Endothelial cell of umbilical vein (primary cell): ENCODE data around the gene SHC4. TPM values are rescaled to one million over a fixed set of nuclear protein-coding genes. Genes with fewer than 3 reads are reported as not detected.
A peak's percentile ranks its signal among the peaks of the same experiment; 100 is the strongest.

Experiments used
- BruUV-seq: library from RNA; stranded (reverse); fragments of 400-500 nt; replicated peaks from 2 replicates; lab custom pipeline; 2021; lab: Mats Ljungman, UMichigan
- CTCF ChIA-PET: fragments of 300-600, 350-600 bp; sonication (Branson Sonifier 250); formaldehyde crosslinking; loops from one replicate; lab custom pipeline; 2021; ENCODE audit warnings: antibody characterized with exemption, inconsistent platforms; lab: Charles Lee
- POLR2A ChIA-PET: fragments of 300-600, 350-600 bp; sonication (Branson Sonifier 250); formaldehyde crosslinking; loops from one replicate; lab custom pipeline; 2021; ENCODE audit warnings: antibody characterized with exemption, inconsistent platforms; lab: Charles Lee
- DNase-seq: peaks from one replicate; pipeline ENCODE4 v3.0.0-alpha.2; 2011; ENCODE audit warnings: low read depth, low spot score
- FAIRE-seq: peaks from 2 replicates; lab custom pipeline; 2011; peaks lifted over from hg19 to GRCh38; lab: Jason Lieb, UNC
- H2AFZ ChIP-seq: 2 replicates; pipeline ENCODE4 v1.6.0; 2012; ENCODE audit warnings: low read depth, low read length, control low read depth, inconsistent platforms
- H3K27ac ChIP-seq: 2 replicates; pipeline ENCODE4 v1.5.1; 2011; ENCODE audit warnings: low read depth, mild to moderate bottlenecking, control low read depth, low read length, moderate library complexity; ENCODE audit not compliant: insufficient read depth
- H3K27me3 ChIP-seq, 2 experiments: 2 replicates each; pipeline versions ENCODE4 v1.6.0 to v1.6.1; 2011; ENCODE audit warnings: low read length in 2 of 2, mixed read lengths in 1 of 2; ENCODE audit not compliant: control insufficient read depth in 2 of 2, insufficient read depth in 2 of 2
- H3K36me3 ChIP-seq, 2 experiments: 2 replicates in 1 of 2; 3 replicates in 1 of 2; pipeline ENCODE4 v1.5.1; 2011; ENCODE audit warnings: low read length in 2 of 2, mild to moderate bottlenecking in 1 of 2, moderate library complexity in 1 of 2; ENCODE audit not compliant: control insufficient read depth in 2 of 2, insufficient read depth in 2 of 2; ENCODE audit errors: extremely low read depth in 1 of 2
- H3K4me1 ChIP-seq: 3 replicates; pipeline ENCODE4 v1.5.1; 2011; ENCODE audit warnings: mild to moderate bottlenecking, low read length; ENCODE audit not compliant: control insufficient read depth, insufficient read depth; ENCODE audit errors: extremely low read depth
- H3K4me2 ChIP-seq: 2 replicates; pipeline ENCODE4 v1.6.1; 2011; ENCODE audit warnings: low read length, control low read depth, mixed read lengths; ENCODE audit not compliant: insufficient read depth
- H3K4me3 ChIP-seq, 3 experiments: fragments of 200-600 bp in 1 of 3; sonication (generic), shearing (Covaris generic) in 1 of 3; replicated peaks in 1 of 3; 2 replicates each; pipeline ENCODE4 v1.5.1; 2011 to 2016; ENCODE audit warnings: control low read depth in 3 of 3, low read length in 3 of 3, mild to moderate bottlenecking in 2 of 3, inconsistent platforms in 1 of 3, low read depth in 1 of 3, moderate library complexity in 1 of 3; ENCODE audit not compliant: insufficient read depth in 1 of 3
- H3K79me2 ChIP-seq: 2 replicates; pipeline ENCODE4 v1.6.0; 2012; ENCODE audit warnings: low read length, inconsistent platforms; ENCODE audit not compliant: control insufficient read depth, insufficient read depth
- H3K9ac ChIP-seq: replicated peaks from 2 replicates; pipeline ENCODE3; 2011; ENCODE audit warnings: low read length, control low read depth; ENCODE audit not compliant: insufficient read depth; ENCODE audit errors: extremely low read depth
- H3K9me1 ChIP-seq: replicated peaks from 3 replicates; pipeline ENCODE4 v1.6.0; 2011; ENCODE audit warnings: mild to moderate bottlenecking, low read length; ENCODE audit not compliant: control insufficient read depth, insufficient read depth; ENCODE audit errors: extremely low read depth
- H3K9me3 ChIP-seq: replicated peaks from 2 replicates; pipeline ENCODE4 v1.5.1; 2012; ENCODE audit warnings: low read length, inconsistent platforms; ENCODE audit not compliant: control insufficient read depth, insufficient read depth
- H4K20me1 ChIP-seq: replicated peaks from 2 replicates; pipeline ENCODE3; 2011; ENCODE audit warnings: mild to moderate bottlenecking, low read length; ENCODE audit not compliant: control insufficient read depth, insufficient read depth; ENCODE audit errors: extremely low read depth
- EZH2 ChIP-seq: IDR thresholded peaks from 2 replicates; pipeline ENCODE4 v1.6.1; 2012; ENCODE audit warnings: borderline replicate concordance, low read depth, mild to moderate bottlenecking, moderate library complexity, low read length, inconsistent platforms; ENCODE audit not compliant: severe bottlenecking
- FOS ChIP-seq: IDR thresholded peaks from 2 replicates; pipeline ENCODE4 v1.6.1; 2011; ENCODE audit warnings: mild to moderate bottlenecking, low read length, moderate library complexity, borderline replicate concordance; ENCODE audit not compliant: insufficient read depth
- GATA2 ChIP-seq: IDR thresholded peaks from 2 replicates; pipeline ENCODE4 v1.7.0; 2011; ENCODE audit warnings: low read depth, mild to moderate bottlenecking, moderate library complexity, mixed read lengths, low read length; ENCODE audit not compliant: insufficient read length, insufficient read depth
- JUN ChIP-seq: IDR thresholded peaks from 2 replicates; pipeline ENCODE4 v1.6.1; 2011; ENCODE audit warnings: borderline replicate concordance, low read depth; ENCODE audit not compliant: insufficient read length, insufficient read depth
- MYC ChIP-seq: IDR thresholded peaks from one replicate; pipeline ENCODE4 v1.6.1; 2011; ENCODE audit warnings: mild to moderate bottlenecking, low read depth, low read length
- POLR2A ChIP-seq: IDR thresholded peaks from 2 replicates; pipeline ENCODE4 v1.6.1; 2012; ENCODE audit warnings: low read depth, mild to moderate bottlenecking, control low read depth, low read length
- POLR2AphosphoS5 ChIP-seq: IDR thresholded peaks from 2 replicates; pipeline ENCODE4 v1.6.1; 2012; ENCODE audit warnings: low read depth, mild to moderate bottlenecking, control low read depth, low read length, moderate library complexity; ENCODE audit not compliant: insufficient read depth
- dilution Hi-C: fragments of 300-500 bp; cut with MboI; formaldehyde crosslinking; loops from one replicate; pipeline ENCODE4 v1.15.0; 2019; ENCODE audit warnings: low sequenced_read_pairs; ENCODE audit not compliant: extremely low pct_ligation_motif_present
- intact Hi-C: fragments of 100-400 bp; cut with micrococcal nuclease; formaldehyde crosslinking; loops from one replicate; pipeline ENCODE4 v1.10.0; 2022
- polyA plus RNA-seq, 4 experiments: library from polyadenylated mRNA; depleted of rRNA in 3 of 4; stranded (reverse) in 3 of 4; unstranded in 1 of 4; fragments of >200 nt; gene quantifications; 2 replicates each; pipeline versions ENCODE4 v1.2.1 to v1.2.3, GENCODE V29; 2011 to 2012; ENCODE audit warnings: missing spikeins in 1 of 4
- total RNA-seq: library from RNA; stranded (reverse); gene quantifications from 2 replicates; pipeline ENCODE4 v1.2.3, GENCODE V29; 2021
- TF ChIP-seq, protein P1 (sequence below), 2 donors: IDR thresholded peaks; 1 replicate in 1 of 2; 2 replicates in 1 of 2; pipeline ENCODE4 v1.5.1; 2011; ENCODE audit warnings: low read length in 2 of 2, mild to moderate bottlenecking in 2 of 2, moderate library complexity in 2 of 2, control low read depth in 1 of 2, inconsistent platforms in 1 of 2, low read depth in 1 of 2; ENCODE audit not compliant: insufficient read depth in 1 of 2; ENCODE audit errors: extremely low read depth in 1 of 2
- TF ChIP-seq, protein P2 (sequence below): IDR thresholded peaks from 2 replicates; pipeline ENCODE4 v1.6.1; 2011; ENCODE audit not compliant: insufficient read depth, insufficient read length

The SHC4 gene
- total and polyA plus RNA-seq, 2 donors (not counting 3 experiments of a cell fraction or from before 2014, with no cell fraction given): 0.20 TPM; not detected in 1

GRCh38 chr15:48811325-48811958, 152.3 kb downstream of the SHC4 start:
- Histone ChIP-seq H3K9me1 (no peaks in the 10 kb centered on the region), H3K27me3 (peaks cover 7 to 9% of the 10 kb centered on the region in 2 experiments), H3K4me2 (peak overlapping the region; percentile 99), H4K20me1 (no peaks in the 10 kb centered on the region), H3K4me1 (peaks cover 12% of the 10 kb centered on the region), H3K79me2 (peaks cover 19% of the 10 kb centered on the region), H3K36me3 (no peaks in the 10 kb centered on the region), H2AFZ (peak overlapping the region; percentile 99), H3K9me3 (no peaks in the 10 kb centered on the region), H3K27ac (no peak overlapping the region), H3K9ac (peak overlapping the region; percentile 55), H3K4me3 (peak overlapping the region; percentile 51 to 90 (median 59))
- dilution Hi-C loops: no loop called here
- no TSS peak for BruUV-seq
- ChIA-PET CTCF (interaction anchor here (0.6 to 2.2 kb wide), 11 partner anchors 11 to 611 kb away, joined by 3 to 26 read pairs (median 3); partner anchors contain the start of gene FGF7), POLR2A (interaction anchor here (1.1 kb wide), 1 partner anchor 166 kb away, joined by 6 read pairs; the partner anchor contains the start of gene FBN1)
- TF ChIP-seq FOS: no peak
- no peak for TF ChIP-seq GATA2
- TF ChIP-seq, protein P1, sequence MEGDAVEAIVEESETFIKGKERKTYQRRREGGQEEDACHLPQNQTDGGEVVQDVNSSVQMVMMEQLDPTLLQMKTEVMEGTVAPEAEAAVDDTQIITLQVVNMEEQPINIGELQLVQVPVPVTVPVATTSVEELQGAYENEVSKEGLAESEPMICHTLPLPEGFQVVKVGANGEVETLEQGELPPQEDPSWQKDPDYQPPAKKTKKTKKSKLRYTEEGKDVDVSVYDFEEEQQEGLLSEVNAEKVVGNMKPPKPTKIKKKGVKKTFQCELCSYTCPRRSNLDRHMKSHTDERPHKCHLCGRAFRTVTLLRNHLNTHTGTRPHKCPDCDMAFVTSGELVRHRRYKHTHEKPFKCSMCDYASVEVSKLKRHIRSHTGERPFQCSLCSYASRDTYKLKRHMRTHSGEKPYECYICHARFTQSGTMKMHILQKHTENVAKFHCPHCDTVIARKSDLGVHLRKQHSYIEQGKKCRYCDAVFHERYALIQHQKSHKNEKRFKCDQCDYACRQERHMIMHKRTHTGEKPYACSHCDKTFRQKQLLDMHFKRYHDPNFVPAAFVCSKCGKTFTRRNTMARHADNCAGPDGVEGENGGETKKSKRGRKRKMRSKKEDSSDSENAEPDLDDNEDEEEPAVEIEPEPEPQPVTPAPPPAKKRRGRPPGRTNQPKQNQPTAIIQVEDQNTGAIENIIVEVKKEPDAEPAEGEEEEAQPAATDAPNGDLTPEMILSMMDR (IDR thresholded peaks at IDR 0.05; ENCODE audit: extremely low read depth in 1 of 2, insufficient read depth in 1 of 2, low read depth in 1 of 2, low read length in 2 of 2): no peak
- no peak for TF ChIP-seq EZH2
- no peak for TF ChIP-seq JUN
- no peak for TF ChIP-seq MYC
- TF ChIP-seq, protein P2, sequence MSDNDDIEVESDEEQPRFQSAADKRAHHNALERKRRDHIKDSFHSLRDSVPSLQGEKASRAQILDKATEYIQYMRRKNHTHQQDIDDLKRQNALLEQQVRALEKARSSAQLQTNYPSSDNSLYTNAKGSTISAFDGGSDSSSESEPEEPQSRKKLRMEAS: no peak
- TF ChIP-seq POLR2AphosphoS5: no peak
- no peak for TF ChIP-seq POLR2A
- DNase-seq (no peak), FAIRE-seq (no peak)
- intact Hi-C loops: loop anchor here (1.0 to 5.0 kb wide), 6 partner anchors 67 to 480 kb away; partner anchors contain the start of genes DUT, EID1 and FBN1
